Measurements from ENCODE around the gene PITPNC1.

- TF ChIP-seq CTCF (IDR thresholded peaks at IDR 0.05; ENCODE audit: insufficient read depth, low read depth, low read length), result no peak
- no peak for TF ChIP-seq EZH2 (IDR thresholded peaks at IDR 0.05; ENCODE audit: insufficient read depth, low read length)
Measured at GRCh38 chr17:67639555-67639954, 262.5 kb downstream of the PITPNC1 start.
